D341Med (cell line): ENCODE data around the gene TTYH1.

ENCODE experiments used
- DNase-seq: peaks from one replicate; pipeline ENCODE4 v3.0.0; 2012; ENCODE audit warnings: low spot score

The TTYH1 gene

GRCh38 chr19:54393381-54393780, 21.9 kb upstream of the TTYH1 start:
- no peak for DNase-seq

- no peak for DNase-seq
These were observed 19.6 kb upstream of the TTYH1 start for GRCh38 chr19:54395685-54396084.

GRCh38 chr19:54399189-54399588, 16.1 kb upstream of the TTYH1 start:
- DNase-seq = peak; percentile 56

GRCh38 chr19:54400913-54401312, 14.4 kb upstream of the TTYH1 start:
- no peak for DNase-seq

DNA sequence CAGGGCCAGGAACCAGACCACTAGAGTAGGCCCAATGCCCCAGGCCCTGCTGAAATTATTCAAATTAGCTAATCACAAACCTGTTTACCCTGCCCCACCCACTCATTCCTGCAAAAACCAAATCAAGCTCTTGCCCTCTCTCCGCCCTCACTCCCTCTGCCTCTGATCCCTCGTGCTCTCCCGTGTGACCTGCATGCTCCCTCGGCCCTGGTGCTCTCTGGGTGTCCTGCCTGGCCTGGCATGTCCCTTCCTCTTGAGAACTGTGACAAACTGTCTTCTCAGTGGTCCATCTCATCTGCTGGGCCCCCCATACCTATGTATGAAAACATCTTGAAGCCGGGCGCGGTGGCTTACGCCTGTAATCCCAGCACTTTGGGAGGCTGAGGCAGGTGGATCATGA, 12.2 kb upstream of the TTYH1 start:
- DNase-seq = no peak

DNA sequence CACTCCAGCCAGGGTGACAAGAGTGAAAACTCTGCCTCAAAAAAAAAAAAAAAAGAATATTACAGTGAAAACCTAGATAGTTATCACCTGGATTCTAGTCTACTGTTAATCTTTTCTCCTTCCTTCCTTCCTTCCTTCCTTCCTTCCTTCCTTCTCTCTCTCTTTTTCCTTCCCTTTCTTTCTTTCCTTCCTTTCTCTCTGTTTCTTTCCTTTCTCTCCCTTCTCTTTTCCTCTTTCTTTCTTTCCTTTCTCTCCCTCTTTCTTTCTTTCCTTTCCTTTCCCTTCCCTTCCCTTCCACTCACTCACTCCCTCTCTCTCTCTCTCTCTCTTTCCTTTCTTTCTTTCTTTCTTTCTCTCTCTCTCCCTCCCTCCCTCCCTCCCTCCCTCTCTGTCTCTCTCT, 9.6 kb upstream of the TTYH1 start:
- no peak for DNase-seq

GRCh38 chr19:54407780-54408179, 7.5 kb upstream of the TTYH1 start:
- no peak for DNase-seq

GRCh38 chr19:54408456-54409026, 6.7 kb upstream of the TTYH1 start:
- no peak for DNase-seq

DNA sequence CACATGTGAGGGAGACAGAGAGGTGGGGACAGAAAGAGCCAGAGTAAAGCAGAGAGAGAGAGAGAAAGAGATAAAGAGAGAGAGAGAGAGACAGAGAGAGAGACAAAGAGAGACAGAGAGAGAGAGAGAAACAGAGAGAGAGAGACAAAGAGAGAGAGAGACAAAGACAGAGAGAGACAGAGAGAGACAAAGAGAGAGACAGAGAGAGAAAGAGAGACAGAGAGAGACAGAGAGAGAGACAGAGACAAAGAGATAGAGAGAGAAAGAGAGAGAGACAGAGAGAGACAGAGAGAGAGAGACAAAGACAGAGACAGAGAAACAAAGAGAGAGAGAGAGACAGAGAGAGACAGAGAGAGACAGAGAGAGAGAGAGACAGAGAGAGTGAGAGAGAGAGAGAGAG, 4.2 kb upstream of the TTYH1 start:
- no peak for DNase-seq

GRCh38 chr19:54412877-54413276, 2.4 kb upstream of the TTYH1 start:
- DNase-seq = no peak

GRCh38 chr19:54414156-54414555, 1.1 kb upstream of the TTYH1 start:
- no peak for DNase-seq

DNA sequence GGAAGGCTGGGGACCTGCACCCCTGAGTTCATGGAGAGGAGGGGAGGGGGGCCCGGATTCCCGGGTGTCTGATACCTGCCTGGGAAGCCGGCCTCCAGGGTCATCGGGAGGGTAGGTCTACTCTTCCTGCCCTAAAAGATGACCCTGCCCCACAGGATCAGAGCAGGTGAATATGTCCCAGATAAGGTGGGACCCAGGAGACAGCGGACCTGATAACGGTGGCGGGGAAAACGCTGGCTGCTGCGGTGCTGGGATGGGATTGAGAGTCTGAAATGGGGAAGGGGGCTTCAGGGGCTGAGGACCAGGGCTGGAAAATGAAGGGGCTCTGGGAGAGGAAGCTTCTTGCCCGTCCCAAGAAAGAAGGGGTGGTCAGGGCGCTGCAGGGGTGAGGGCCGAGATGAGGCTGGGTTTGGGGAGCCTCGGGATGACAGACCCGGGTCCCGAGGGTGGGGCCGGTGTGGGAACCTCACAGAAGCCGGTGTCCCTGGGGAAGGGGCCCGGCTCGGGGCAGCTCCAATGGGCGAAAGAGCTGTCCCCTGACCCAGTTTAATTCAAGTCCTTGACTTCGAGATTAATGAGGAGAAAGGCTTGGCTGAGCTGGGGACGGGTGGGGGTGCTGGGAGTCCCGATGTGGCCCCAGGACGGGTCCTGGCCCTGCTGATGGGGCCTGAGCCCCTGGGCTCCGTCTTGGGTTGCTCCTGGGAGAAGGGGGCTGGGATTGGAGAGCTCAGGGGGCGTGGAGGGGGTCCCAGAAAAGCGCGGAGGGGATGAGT, 823 bp downstream of the TTYH1 start:
- DNase-seq = peak; percentile 29

DNA sequence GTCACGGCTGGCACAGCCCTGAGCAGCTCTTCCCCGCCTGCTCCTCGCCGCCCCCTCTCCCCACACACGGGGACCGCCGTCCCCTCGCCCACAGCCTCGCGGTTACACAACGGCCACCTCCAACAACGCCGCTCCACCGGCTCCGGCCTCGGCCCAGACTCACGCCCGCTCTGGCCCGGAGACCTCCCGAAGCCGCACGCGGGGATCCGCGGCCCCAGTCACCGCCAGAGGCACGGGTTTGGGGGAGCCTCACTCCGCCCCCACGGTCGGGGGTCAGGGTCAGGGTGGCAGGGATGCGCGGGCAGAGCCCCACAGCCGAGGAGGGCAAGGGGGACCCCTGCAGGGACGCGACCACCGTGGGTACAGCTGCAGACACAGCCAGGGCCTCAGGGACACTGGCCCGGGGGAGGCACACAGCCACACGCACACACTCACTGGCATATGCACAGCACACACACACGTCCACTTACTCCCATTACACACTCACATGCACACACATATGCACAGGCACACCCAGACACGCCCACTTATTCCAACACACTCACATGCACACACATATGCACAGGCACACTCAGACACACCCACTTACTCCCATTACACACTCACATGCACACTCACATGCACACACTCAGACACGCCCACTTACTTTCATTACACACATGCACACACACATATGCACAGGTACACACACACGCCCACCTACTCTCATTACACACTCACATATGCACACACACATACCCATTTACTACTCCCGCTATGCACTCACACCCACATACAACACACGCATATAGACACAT, 1.6 kb downstream of the TTYH1 start:
- peak; percentile 39 for DNase-seq

- peak; percentile 30 for DNase-seq
These were observed 3.0 kb downstream of the TTYH1 start for GRCh38 chr19:54418030-54418929.

DNA sequence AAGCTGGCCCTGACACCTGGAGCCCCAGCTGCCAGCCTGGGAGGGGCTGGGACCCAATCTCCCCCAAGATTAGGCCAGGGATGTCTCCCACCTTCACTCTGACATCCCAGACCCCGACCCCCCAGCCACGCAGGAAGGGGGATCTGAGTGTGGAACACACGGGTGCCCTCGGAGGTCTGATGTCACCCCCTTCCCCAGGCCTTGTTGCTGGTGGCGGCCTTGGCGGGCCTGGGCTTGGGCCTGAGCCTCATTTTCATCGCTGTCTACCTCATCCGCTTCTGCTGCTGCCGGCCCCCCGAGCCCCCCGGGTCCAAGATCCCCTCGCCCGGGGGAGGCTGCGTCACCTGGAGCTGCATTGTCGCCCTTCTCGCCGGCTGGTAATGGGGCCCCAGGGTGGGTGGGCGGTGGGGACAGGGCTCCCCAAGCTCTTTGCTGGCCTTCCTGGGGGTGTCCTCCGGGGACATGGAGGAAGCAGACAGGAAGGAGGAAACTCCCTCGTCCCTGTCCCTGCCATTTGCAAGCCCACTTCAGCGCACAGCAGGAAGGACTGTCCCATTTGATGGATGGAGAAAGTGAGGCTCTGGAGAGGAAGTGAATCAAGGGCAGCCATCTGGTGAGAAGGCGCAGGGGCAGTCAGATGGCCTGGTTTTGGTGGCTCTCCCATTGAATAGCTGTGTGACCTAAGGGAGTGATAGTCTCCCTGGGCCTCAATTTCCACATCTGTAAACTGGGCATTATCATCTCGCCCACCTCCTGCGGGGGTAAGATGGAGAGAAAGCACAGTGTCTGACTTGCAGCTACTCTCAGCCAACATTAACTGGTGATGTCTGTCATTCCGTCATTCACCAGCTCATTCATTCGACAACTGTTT, 3.9 kb downstream of the TTYH1 start:
- peak; percentile 28 for DNase-seq

DNA sequence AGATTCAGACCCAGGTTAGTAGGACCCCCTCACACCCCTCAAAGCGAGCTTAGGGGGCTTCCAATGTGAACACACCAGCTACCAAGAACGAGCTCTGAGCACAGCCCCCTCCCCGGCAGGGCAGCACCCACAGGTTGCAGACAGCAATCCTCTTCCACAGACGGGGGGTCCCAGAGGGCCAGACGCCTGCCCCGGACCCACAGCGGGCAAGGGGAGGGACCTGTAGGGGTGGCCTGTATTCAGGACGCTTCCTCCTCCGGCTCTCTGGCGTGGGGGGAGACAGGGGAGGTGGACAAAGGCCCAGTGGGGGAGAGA, 4.8 kb downstream of the TTYH1 start:
- peak; percentile 33 for DNase-seq

DNA sequence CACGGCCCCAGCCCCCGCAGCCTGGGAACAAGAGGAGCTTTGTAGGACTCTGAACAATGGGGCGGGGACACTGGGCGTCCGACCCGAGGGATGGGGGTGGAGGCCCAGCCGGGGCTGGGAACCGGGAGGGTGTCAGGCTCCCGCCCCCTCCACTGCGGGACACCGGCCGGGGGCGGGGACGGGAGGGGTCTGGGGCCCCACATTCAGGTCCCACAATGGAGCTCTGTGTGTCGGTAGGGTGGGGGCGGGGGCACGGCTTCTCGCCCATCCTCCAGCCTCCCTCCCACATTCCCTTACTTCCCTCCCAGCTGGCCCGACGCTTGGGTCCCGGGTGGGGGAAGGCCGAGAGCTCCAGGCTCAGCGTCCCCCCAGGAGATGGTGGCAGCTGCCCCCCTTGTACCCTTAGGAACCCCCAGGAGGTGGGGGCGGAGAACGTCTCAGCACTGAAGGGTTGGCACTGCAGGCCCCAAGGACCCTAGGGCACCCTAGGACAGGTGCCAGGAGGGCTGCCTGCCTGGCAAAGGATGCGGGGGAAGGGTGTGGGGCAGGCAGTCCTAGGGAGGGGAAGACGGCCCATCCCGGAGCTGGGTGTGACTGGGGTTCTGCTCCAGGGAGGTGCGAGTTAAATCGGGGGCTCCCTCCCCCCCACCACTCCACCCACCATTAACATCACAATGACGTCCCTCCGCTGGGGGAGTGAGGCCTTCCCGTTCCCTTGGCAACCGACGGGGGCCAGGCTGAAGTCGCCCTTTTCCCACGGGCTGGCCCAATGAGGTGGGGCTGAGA, 5.3 kb downstream of the TTYH1 start:
- peak; percentile 39 for DNase-seq

- DNase-seq = no peak
These were observed 5.9 kb downstream of the TTYH1 start for GRCh38 chr19:54421169-54421516.

DNA sequence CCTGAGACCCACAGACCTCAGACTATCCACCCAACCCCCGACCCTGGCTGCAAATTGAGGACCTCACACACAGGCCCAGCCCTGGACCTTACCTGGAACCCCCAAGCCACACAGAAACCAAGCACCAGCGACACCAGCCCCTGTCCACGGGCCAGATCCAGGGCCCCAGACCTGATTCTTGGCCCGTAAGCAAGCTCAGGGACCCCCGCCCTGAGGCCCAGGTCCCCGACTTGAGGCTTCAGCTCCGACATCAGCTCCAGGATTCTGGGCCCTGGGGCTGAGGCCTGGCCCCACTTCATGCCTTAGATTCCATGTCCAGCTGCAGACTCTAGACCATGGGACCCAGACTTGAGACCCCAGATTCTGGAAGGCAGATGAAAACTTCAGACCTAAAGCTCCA, 6.3 kb downstream of the TTYH1 start:
- DNase-seq = peak; percentile 22

GRCh38 chr19:54422136-54422535, 6.9 kb downstream of the TTYH1 start:
- peak; percentile 43 for DNase-seq

DNA sequence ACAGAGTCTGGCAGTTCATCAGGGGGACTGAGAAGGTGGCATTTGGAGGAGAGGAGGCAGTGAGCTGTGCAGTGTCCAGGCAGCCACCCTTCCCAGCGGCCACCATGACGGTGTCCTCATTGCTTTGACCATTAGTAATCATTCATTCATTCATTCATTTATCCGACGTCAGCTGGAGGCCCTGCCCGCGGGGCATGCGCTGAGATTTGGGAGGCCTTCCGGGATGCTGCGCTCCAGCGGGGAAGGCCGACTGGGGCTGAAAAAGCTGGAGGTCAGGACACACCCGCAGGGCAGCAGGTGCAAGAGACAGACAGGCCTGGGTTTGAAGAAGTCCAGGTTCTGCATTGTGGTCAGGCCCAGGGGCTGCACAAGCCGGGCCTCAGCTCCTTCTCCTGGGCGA, 8.9 kb downstream of the TTYH1 start:
- no peak for DNase-seq
